Small intestine (tissue), 4 donors: ENCODE results near the gene TEX13B. TPM values are rescaled to one million over a fixed set of nuclear protein-coding genes. Genes with fewer than 3 reads are reported as not detected.

Experiments used
- polyA plus RNA-seq, 4 donors: library from polyadenylated mRNA; stranded (reverse) in 3 of 4; unstranded in 1 of 4; fragments of 200-250 nt in 3 of 4; fragments of 120-200 nt in 1 of 4; gene quantifications; one replicate each; pipeline versions ENCODE4 v1.2.1 to v1.2.3, GENCODE V29; 2013
- donor health status: healthy with polysubstance abuse.
- donor health status: Bipolar disorder and iron deficiency.
- donor health status: healthy.

Gene TEX13B
- polyA plus RNA-seq, 4 donors: not detected

Other genes with a start within 250 kb of the TEX13B start
- gene TSC22D3, start 206.6 kb downstream of the TEX13B start, polyA plus RNA-seq: 100 to 1,000 TPM in 3 of 4 donors, 10 to 100 TPM in 1; 85.6 to 244 (median 120) TPM
- under 1 TPM in 2 of 4 donors, not detected in 2; 0.01 to 0.10 TPM for gene NCBP2L, start 204.6 kb downstream of the TEX13B start, polyA plus RNA-seq
- 1 to 10 TPM in 2 of 4 donors, under 1 TPM in 2; 0.67 to 6.9 (median 1.6) TPM for gene MID2, start 156.5 kb downstream of the TEX13B start, polyA plus RNA-seq
- under 1 TPM in 3 of 4 donors, not detected in 1; 0.16 to 0.45 (median 0.43) TPM for gene VSIG1, start 62.7 kb upstream of the TEX13B start, polyA plus RNA-seq
- gene PSMD10, start 109.2 kb upstream of the TEX13B start, polyA plus RNA-seq: 10 to 100 TPM; 27.3 to 63.1 (median 45.1) TPM
- 10 to 100 TPM; 12.2 to 32.2 (median 24.8) TPM for gene ATG4A, start 109.4 kb upstream of the TEX13B start, polyA plus RNA-seq